HG02678 (cell line): ENCODE measurements around the gene EXD3.
"Not testable (repeated sequence)": the region's sequence is repeated elsewhere in the genome, so short reads cannot be mapped to it uniquely, and the experiment has no call there.

ENCODE experiments used
- ATAC-seq: cut with Tn5 transposase; IDR thresholded peaks from one replicate; pipeline ENCODE4 v1.9.1; 2021; ENCODE audit warnings: mild to moderate bottlenecking, moderate library complexity; ENCODE audit not compliant: unreplicated experiment

EXD3 gene

DNA sequence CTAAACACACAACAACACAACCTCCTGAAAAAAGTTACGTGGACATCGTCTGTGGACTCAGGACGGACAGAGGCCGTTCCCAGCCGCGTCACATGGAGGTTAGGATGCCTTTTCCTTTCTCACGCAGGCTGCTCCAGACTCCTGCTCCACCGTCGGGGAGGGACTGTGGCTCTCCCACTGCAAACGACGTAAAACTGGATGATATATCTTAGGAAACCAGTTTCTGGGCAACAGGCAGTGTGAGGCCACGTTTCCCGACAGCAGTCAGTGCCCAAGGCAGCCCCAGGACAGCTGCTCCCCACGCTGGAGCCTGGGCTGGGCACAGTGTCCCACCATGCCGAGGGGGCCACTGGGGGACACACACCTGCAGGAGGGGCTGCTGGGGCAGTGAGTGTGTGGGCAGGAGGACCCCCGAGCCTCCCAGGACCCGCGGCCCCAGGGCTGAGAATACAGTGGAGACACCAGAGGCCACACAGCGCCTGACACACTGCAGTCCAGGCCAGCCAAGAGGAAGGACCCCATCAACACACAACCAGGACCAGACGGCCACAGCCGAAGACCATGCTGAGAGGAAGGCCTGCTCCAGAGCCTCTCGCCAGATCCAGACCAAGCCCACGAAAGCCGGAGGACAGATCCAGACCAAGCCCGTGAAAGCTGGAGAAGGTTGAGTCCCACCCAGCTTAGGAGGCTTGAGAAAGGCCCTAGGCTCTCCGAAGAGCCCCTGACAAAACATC lies 26.2 kb downstream of the EXD3 start:
- ATAC-seq: no peak

DNA sequence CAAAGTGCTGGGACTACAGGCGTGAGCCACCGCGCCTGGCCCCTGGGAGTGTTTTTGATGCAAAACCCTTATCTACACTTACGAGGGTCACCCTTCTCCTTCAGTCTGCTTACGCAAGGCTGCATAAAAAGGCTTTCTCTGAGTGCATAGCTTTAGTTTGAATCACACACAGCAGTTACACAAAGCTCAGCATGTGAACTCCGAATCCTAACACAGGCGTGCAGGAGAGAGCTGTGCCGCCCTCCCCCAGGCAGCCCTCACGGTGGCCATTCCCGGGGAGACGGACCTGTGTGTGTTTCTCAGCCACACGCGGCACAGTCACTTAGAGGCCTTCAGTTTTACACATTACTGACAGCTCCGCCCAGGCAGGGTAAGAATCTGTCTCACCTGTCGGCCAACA lies 26.7 kb downstream of the EXD3 start:
- ATAC-seq: no peak

DNA sequence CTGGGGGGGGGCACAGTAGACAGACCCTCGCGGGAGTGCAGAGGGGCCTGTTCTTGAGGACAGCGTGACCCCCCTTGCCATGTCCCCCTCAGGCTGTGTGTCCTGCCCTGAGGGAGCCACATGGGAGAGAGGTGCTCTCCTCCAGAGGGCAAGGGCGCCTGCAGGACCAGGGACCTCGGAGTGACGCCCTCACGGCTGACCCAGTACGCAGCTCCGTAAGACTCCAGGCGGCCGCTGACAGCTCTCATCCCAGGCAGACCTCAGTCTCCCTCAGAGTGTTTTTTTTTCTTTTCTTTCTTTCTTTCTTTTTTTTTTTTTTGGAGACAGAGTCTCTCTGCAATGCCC lies 27.3 kb downstream of the EXD3 start:
- ATAC-seq: no peak

DNA sequence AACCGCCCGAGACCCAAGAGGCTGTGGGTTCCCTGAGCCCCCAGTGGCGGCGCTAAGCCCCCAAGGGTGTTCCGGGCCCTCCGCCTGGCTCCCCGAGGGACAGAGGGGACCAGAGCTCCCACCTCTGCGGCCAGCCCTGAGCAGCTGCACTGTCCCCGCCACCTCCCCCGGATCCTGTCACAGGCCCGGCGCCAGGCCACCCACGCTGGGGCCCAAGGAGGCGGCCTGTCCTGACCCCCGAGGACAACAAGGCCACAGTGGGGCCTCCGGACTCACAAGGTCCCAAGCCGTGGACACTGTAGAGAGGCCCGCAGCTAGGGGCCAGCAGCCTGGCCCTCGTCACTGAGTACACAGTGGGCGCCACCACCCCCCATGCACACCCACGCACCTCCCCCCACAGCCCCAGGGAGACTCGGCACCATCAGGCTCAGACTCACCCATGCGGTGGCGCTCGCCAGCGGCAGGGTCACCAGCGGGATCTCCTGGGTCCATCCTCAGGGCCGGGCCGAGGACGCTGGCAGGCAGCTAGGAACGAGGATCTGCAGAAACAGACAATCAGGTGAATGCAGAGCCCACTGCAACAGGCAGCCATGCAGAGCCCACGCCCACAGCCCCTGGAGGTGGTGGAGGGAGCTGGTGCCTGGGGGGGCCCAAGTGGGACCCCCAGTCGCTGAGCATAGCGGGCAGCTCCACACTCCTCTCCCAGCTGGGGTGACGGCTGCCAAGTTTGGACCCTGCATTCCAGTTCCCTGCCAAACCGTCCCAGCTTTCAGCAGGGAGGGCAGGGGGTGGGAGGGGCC lies 27.9 kb downstream of the EXD3 start:
- no peak for ATAC-seq

DNA sequence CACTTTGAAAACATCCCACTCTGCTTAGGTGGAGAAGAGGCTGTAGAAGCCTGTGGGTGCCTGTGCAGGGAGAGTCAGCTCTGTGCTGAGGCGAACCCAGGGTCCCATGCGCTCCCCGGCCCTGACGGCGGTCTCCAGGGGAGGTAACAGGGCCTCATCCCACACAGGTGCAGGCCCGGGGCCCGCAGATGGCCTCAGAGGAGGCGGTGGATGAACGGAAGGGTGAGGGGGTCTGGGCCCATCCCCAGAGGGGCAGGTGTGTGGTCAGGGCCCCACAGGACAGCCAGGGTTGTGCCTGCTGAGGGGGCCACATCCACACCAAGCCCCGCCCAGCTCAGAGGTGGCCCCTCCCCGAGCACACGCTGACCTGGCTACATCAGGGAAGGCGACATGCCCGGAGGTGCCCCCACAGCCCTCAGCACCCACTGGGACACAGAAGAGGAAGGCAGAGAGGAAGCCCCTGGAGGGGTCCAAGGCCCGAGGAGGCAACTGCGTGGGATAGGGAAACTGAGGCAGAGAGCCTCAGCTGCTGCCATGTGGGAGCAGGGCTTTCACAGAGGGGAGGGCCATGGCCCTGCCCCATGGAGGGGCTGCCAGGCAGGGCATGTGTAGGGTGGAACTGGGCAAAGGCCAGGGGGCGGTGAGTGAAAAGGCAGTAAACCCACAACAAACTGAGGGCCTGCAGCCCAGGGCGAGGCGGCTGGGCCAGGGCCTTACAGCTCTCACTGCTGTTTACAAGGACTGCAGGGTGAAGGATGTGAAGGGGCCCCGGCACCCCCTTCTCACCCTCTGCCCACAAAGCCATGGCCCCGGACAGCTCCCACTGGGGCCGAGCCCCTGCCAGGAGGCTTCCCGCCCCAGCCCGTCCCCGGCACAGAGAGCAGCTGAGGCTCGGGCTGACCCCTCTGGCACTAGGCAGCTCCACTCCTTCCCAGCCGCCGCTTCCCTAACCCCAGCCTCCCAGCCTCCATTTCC lies 29.5 kb downstream of the EXD3 start:
- no peak for ATAC-seq

DNA sequence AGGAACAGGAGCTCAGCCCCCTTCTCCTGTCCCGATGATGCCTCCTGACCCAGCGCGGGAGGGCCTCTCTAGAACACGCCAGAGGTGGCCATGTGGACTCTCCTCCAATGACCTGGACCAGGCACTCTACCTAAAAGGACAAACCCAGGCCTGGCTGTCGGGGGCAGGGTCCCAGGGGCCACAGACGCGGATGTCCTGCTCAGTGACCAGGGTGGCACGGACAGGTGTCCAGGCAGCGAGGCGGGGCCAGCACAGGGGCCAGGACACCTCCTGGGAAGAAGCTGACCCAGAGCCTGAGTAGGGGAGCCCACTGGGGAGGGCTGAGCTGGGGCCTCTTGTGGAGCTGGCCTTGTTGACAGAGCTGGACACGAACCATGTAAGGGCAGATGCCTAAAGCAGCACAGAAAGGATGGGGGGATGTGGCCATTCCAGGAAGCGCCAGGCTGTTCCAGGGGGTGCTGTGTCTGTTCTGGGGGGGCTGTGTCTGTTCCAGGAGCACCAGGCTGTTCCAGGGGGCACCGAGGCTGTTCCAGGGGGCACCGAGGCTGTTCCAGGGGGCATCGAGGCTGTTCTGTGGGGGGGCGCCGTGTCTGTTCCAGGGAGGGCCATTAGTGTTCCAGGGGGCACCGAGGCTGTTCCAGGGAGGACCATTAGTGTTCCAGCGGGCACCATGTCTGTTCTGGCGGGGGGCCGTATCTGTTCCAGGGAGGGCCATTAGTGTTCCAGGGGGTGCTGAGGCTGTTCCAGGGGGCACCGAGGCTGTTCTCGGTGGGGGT lies 30.5 kb downstream of the EXD3 start:
- no peak for ATAC-seq

DNA sequence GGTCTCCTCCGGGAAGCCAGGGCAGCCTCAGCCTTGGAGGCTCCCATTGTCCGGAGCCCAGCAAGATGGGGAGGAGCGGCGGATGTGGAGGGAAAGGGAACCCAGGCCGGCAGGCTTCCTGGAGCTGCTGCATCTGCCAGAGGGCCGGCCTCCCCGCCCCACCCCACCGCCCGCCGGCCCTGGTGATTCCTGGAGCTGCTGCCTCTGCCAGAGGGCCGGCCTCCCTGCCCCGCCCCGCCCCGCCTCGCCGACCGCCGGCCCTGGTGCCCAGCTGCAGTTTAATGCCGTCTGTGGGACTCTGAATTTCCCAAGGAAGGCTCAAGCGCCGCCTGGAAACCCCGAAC lies 31.6 kb downstream of the EXD3 start:
- ATAC-seq: no peak

DNA sequence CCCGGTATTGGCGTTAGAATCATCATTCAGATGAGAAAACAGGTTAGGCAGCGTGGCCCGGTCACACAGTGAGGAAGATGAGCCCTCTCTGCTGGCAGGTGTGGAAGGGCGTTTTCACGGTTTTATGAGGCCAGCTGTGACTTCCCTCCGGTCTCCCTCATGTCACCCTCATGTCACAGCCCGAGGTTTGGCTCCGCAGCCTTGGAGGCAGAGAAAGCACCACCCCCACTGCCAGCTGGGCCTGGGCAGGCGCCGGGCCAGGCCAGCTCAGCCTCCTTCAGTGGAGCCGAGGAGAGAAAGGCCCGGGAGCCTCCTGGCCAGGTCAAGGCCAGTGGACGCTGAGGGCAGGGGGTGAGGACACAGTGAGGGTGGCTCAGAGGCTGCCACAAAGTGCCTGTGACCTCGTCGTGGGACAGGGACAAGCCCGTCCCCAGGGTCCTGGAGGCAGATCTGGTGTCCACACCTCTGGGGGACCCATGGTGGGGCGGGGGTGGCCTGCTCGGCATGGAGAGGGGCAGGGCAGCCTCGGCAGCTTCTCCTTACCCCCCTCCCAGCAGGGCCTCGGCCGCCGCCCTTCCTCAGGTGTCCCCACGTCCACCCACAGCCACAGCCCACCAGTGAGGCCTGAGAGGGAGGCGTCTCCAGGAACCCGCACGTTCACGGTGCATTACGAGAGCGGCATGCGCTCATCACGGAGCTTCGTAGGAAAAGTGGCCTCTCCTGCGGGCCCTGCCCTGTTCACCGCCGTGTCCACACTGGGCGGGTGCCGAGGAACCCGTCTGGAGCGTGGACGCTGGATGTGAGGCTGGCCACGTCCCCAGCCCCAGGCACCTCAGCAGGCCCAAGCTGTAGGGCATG lies 32.2 kb downstream of the EXD3 start:
- ATAC-seq: no peak

DNA sequence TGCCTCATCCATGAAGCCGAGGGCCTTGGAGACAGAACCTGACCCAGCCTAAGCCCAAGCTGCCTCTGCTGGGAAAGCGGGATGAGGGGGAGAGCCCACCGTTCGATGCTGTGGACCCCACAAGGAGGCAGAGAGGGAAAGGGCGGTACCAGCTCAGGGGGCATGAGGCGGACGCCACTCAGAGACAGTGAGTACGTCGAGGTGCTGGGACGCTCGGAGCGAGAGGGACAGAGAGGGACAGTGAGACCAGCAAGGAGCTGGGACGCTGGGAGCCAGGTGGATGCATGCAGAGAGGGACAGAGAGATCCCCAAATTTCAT lies 33.6 kb downstream of the EXD3 start:
- ATAC-seq: no peak

DNA sequence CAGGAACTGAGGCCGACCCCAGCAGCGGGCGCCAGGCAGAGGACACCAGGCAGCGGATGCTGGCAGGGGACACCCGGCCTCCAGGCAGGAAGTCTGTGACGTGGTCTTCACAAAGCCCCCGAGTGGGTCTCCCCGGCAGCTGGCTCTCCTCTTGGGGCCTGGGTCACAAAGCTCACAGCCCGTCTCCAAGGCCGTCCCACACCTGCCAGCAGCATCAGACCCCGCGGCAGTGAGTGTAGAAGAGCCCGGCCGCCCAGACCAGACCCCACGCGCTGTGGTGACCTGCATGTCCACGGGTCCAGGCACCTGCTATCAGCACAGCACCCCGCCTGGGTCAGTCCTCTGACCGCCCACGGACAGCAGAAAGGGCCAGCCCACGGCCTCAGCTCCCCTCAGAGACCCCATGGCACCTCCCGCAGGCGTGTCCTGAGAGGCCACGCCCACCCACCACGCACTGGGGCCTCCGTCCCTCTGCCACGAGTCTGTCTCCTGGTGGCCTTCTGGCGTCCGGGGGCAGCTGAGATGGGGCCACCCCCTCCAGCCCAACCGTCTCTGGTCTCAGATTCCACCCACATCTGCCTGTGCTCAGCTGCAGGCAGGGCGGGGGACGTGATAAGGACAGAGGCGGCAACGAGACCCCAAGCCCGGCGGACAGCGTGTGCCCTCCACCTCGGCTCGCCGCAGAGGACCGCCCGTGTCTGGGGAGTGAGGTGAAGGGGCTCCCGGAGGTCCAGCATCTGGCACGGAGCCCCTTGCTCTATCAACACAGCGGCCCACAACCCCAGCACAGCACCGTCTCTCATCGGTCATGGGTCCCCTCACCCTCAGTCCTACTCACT lies 34.2 kb downstream of the EXD3 start:
- ATAC-seq: no peak

DNA sequence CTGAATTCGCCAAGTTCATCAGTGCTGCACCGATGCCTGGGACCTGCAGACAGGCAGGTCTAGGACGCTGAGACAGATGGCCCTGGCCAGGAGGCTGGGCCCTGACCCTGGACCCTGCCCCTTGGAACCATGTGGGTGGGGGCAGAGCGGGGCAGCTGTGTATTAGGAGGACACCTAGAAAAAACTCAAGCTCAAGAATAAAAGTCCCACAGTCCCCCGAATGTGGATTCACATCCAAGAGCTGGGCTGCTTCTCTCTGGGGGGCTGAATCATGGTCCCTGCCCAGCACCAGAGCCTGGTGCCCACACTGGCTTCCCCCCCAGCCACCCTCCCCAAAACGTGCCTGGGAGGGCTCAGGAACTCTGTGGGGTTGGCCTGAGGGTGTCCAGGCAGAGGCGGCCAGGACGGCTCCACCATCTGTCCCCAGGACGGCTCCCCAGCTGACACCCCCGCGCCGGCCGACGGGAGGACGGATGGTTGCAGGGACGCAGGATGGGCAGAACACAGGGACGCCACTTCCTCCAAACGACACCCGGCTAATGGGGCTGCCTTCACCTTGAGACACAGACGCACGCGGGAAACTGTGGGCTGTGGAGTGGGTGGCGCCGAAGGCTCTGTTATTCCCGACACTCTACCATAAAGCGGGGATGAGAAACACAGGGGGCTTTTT lies 34.9 kb downstream of the EXD3 start:
- no peak for ATAC-seq

DNA sequence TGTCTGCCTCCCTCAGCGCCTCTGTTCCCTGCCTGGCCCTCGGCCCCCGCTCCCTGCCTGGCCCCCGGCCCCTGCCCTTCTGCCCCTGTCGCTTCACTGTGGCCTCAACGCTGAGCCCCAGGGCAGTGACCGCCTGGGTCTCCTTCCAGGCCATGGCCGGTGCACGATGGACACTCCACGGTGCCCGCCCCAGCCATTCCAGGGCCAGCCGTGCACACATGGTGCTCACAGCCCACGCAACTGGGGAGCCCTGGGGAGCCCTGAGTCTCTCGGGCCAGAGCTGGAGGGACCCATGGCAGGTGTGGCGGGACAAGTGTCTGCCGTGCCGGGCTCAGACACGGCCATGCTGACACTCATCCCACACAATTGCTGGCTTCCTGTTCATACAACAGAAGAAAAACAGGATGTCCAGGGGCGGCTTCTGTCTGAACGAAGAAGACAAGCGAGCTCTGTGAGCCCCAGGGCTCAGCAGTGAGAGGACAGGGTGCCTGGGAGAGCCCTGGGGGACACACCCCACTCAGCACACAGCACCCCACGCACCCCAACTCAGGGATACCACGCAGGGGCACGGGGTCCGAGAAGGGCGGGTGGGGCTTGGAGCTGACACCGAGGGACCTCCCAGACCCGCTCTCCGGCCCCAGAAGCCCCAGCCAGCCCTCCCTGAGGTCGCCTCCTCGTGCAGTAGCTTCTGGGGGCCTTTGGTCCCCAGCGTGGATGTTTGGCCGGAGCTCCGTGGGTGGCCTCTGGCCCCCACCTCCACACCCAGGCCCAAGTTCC lies 35.7 kb downstream of the EXD3 start:
- ATAC-seq: no peak

DNA sequence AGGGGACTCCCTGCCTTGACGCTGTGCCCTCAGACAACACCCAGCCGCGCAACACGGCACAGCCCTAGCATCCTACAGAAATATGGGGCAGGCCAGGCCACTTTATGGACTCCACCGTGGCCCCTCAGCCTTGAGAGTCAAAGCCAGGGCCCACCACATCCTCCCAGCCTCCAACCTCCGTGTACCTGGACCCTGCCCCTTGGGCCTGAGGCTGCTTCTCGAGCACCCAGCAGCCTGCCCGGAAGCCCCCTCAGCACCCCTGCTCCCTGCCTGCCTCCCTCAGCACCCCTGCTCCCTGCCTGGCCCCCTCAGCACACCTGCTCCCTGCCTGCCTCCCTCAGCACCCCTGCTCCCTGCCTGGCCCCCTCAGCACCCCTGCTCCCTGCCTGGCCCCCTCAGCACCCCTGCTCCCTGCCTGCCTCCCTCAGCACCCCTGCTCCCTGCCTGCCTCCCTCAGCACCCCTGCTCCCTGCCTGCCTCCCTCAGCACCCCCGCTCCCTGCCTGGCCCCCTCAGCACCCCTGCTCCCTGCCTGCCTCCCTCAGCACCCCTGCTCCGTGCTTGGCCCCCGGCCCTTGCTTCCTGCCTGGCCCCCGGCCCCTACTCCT lies 36.4 kb downstream of the EXD3 start:
- not testable (repeated sequence) for ATAC-seq

DNA sequence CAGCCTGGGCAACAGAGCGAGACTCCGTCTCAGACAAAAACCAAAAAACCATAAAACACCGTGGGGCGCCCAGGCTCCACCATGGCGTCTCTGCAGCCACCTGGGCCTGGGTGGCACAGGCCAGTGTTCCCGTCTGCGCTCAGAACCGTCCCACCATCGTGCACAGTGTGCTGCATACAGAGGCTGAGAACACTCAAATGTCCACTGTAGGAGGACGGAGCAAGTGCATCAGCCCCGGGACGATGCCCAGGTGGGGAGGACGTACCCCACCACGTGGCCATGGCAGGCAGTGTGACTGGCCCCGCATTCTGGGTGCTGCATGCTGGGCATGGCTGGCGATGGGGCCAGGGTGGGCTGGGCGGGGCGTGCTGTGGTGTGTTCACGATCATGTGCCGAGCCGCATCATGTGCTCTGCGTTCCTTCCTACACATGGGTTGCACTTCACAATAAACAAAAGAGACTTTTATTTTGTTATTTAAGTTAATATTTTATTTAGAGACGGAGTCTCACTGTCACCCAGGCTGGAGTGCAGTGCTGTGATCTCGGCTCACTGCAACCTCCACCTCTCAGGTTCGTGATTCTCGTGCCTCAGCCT lies 37.8 kb downstream of the EXD3 start:
- no peak for ATAC-seq

DNA sequence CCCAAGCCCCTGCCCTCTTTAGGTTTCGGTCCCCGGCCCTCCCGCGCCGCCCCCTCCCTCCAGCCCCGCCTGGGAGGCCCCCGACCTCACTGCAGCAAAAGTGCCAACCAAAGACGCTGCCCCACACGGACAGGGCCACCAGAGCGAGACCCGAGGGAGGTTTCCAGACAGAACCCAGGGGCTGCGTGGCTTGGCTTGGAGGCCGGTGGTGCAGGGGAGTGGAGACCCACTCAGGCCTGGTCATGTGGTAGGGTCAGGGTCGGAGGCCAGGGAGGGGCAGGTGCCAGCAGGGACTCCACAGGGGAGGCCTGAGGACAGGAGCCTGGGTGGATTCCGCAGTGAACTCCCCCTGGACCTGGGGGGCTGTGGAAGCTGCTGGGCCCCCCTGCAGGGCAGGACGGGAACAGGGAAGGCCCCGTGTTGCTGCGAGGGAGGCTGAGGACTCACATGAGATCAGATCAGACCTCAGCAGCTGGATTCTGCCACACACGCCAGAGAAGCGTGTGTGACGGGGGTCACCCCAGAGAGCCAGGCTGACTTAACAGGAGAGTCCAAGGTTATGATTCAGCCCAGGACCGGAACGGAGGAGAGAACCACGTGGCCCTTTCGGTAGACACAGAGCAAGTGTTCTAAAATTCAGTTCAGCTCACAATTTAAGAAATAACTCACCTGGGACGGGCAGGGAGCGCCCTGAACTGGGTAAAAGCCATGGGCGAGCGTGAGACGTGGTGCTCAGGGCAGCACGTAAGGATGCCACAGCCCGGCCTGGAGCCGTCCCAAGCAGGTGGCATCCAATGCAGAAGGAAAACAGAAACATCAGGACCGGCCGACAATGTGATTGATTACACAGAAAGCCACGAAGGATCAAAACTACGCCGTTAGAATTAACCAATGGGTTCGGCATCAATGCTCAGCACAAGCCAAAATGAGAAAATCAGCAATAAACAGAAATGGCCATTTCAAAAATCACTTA lies 38.9 kb downstream of the EXD3 start:
- ATAC-seq: no peak
